Hippocampal formation (tissue), 2 donors: ENCODE results near the gene POU3F1.
A peak's percentile ranks its signal among the peaks of the same experiment; 100 is the strongest.
"Not testable (repeated sequence)": the region's sequence is repeated elsewhere in the genome, so short reads cannot be mapped to it uniquely, and the experiment has no call there.

Experiments
- DNase-seq, 2 donors: peaks; one replicate each; lab custom pipeline; 2025; lab: John Stamatoyannopoulos, UW

POU3F1 gene

GRCh38 chr1:38047603-38048141 is 1.1 kb upstream of the POU3F1 start:
- no peak for DNase-seq

GRCh38 chr1:38046884-38047602 is 450 bp upstream of the POU3F1 start:
- DNase-seq = peak; percentile 81 to 91

- DNase-seq = no peak
Observed at GRCh38 chr1:38045401-38046332, 926 bp downstream of the POU3F1 start.

- no peak for DNase-seq
Observed at GRCh38 chr1:38044221-38045215, 2.1 kb downstream of the POU3F1 start.

GRCh38 chr1:38043036-38043747 is 3.4 kb downstream of the POU3F1 start:
- DNase-seq = no peak

- DNase-seq = no peak
Observed at GRCh38 chr1:38041936-38042834, 4.4 kb downstream of the POU3F1 start.

GRCh38 chr1:38039331-38040088 is 7.1 kb downstream of the POU3F1 start:
- no peak for DNase-seq

- DNase-seq = no peak
Observed at GRCh38 chr1:38038861-38039260, 7.7 kb downstream of the POU3F1 start.

GRCh38 chr1:38037221-38037939 is 9.2 kb downstream of the POU3F1 start:
- DNase-seq = no peak

- no peak for DNase-seq
Observed at GRCh38 chr1:38034871-38035270, 11.7 kb downstream of the POU3F1 start.

GRCh38 chr1:38032992-38033391 is 13.6 kb downstream of the POU3F1 start:
- DNase-seq = not testable (repeated sequence)

- DNase-seq = no peak
Observed at GRCh38 chr1:38031513-38031866, 15.1 kb downstream of the POU3F1 start.

GRCh38 chr1:38030596-38031512 is 15.7 kb downstream of the POU3F1 start:
- DNase-seq = no peak

GRCh38 chr1:38029685-38030511 is 16.7 kb downstream of the POU3F1 start:
- no peak for DNase-seq

- DNase-seq = no peak
Observed at GRCh38 chr1:38029081-38029681, 17.4 kb downstream of the POU3F1 start.

GRCh38 chr1:38028671-38029070 is 17.9 kb downstream of the POU3F1 start:
- DNase-seq = no peak
